ENCODE measurements around the gene SLC25A53. TPM values are rescaled to one million over a fixed set of nuclear protein-coding genes. Genes with fewer than 3 reads are reported as not detected.

Gene SLC25A53
- total and polyA plus RNA-seq, 2 of the 13 experiments (the other 11 are each of a cell fraction or from before 2014, with no cell fraction given), result 3.4 to 4.5 TPM

GRCh38 chrX:104137496-104137895 is 19.3 kb downstream of the SLC25A53 start:
- in situ Hi-C loops (cut with HindIII; ENCODE audit: extremely low pct_ligation_motif_present, low pct_unique_long_range_greater_than_20kb) (no loop called here), intact Hi-C loops (cut with micrococcal nuclease; ENCODE audit: unreplicated experiment) (no loop called here)
- H3K4me3 ChIP-seq (replicated peaks in 1 of 3; ENCODE audit: insufficient read depth in 1 of 3, low read depth in 2 of 3, low read length in 3 of 3), result no peak overlapping the region
- 87% methylated on average over 2 of the region's 3 CpGs for WGBS (ENCODE audit: low lambda C conversion rate)
- DNase-seq (ENCODE audit: low spot score) (no peak), ATAC-seq (no peak), FAIRE-seq (no peak)
- no peak overlapping the region for H2AFZ ChIP-seq (ENCODE audit: low read length)
- no peaks in the 10 kb centered on the region for H3K4me1 ChIP-seq (ENCODE audit: insufficient read depth, low read length)
- BruUV-seq (replicated peaks), result no TSS peak
- ChIA-PET POLR2A (no interaction called here), CTCF (ENCODE audit: low intra/inter-chr PET ratio, low total read pairs) (no interaction called here)
- H3K79me2 ChIP-seq (ENCODE audit: insufficient read depth, low read length), result no peaks in the 10 kb centered on the region
- H3K9ac ChIP-seq (ENCODE audit: insufficient read depth, low read depth, low read length), result no peak overlapping the region
- H3K27ac ChIP-seq (ENCODE audit: extremely low read length, insufficient read depth, low read length), result no peak overlapping the region
- no peak overlapping the region for H3K4me2 ChIP-seq (ENCODE audit: low read depth, low read length)
- H3K27me3 ChIP-seq (ENCODE audit: control insufficient read depth in 1 of 2, insufficient read depth in 2 of 2, low read length in 2 of 2), result no peaks in the 10 kb centered on the region
- TF ChIP-seq NPAS2 (CRISPR knock-in tag; IDR thresholded peaks at IDR 0.05; ENCODE audit: borderline replicate concordance) (no peak), NFYC (CRISPR knock-in tag; IDR thresholded peaks at IDR 0.05) (peak; percentile 63), NFYB (CRISPR knock-in tag; IDR thresholded peaks at IDR 0.05) (peak; percentile 39; the same call in 1 of the 2 replicates)
- H3K9me3 ChIP-seq (ENCODE audit: low read length), result no peaks in the 10 kb centered on the region
- no peaks in the 10 kb centered on the region for H3K36me3 ChIP-seq (replicated peaks in 1 of 2; ENCODE audit: control insufficient read depth in 1 of 2, insufficient read depth in 2 of 2, low read length in 2 of 2)
- no peaks in the 10 kb centered on the region for H4K20me1 ChIP-seq (ENCODE audit: insufficient read depth, low read length)

DNA sequence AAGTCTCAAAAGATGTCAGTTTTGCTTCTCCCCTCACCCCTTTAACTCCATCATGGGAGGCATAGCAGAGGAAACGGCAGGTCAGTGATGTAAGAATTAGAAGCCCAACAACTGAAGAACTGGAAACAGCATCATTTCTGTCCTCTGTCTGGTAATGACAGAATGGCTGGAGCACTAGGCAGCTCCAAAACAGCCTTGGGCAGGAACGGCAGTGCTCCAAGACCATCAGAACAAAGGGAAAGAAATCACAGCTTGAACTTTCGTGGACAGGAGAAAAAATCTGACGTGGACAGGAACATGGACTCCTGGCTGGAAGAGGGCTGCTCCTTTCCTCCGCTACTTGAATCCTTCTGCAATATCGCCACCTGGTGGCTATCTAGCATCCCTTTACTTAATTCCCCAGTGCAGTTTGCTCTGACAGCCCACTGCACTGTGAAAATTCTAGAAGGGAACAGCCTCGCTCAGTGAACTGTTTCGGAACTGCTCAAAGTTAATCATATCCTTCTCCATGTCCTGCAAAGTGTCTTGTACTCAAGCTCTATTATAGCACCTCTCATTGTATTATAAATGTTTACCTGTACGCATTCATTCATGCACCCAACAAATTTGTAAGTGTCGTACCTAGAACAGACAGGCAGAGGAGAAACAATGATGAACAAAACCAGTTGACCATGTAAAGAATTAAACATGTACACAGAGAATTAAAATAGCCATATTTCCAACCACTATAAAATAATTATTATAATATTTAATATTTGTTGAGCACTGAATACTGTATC is 20.4 kb downstream of the SLC25A53 start:
- Histone ChIP-seq H3K27ac (ENCODE audit: extremely low read length, insufficient read depth, low read length) (no peak overlapping the region), H3K4me3 (replicated peaks in 1 of 3; ENCODE audit: insufficient read depth in 1 of 3, low read depth in 2 of 3, low read length in 3 of 3) (peak overlapping the region; percentile 26 to 57 (median 41); a peak in 5 of 6 replicates), H3K36me3 (replicated peaks in 1 of 2; ENCODE audit: control insufficient read depth in 1 of 2, insufficient read depth in 2 of 2, low read length in 2 of 2) (no peaks in the 10 kb centered on the region), H3K9ac (ENCODE audit: insufficient read depth, low read depth, low read length) (no peak overlapping the region), H3K79me2 (ENCODE audit: insufficient read depth, low read length) (no peaks in the 10 kb centered on the region), H3K9me3 (ENCODE audit: low read length) (no peaks in the 10 kb centered on the region), H2AFZ (ENCODE audit: low read length) (no peak overlapping the region), H3K4me2 (ENCODE audit: low read depth, low read length) (peak overlapping the region; percentile 72), H3K27me3 (ENCODE audit: control insufficient read depth in 1 of 2, insufficient read depth in 2 of 2, low read length in 2 of 2) (no peaks in the 10 kb centered on the region), H4K20me1 (ENCODE audit: insufficient read depth, low read length) (no peaks in the 10 kb centered on the region), H3K4me1 (ENCODE audit: insufficient read depth, low read length) (no peaks in the 10 kb centered on the region)
- intact Hi-C loops (cut with micrococcal nuclease; ENCODE audit: unreplicated experiment) (loop anchor here (1.0 kb wide), 1 partner anchor 38 kb away; no protein-coding TSS in a partner anchor), in situ Hi-C loops (cut with HindIII; ENCODE audit: extremely low pct_ligation_motif_present, low pct_unique_long_range_greater_than_20kb) (no loop called here)
- DNase-seq (ENCODE audit: low spot score), result peak; percentile 70
- BruUV-seq (replicated peaks), result no TSS peak
- peak; percentile 92 for FAIRE-seq
- CTCF ChIA-PET (ENCODE audit: low intra/inter-chr PET ratio, low total read pairs), result interaction anchor here (1.1 kb wide), 1 partner anchor 38 kb away, joined by 4 read pairs; no protein-coding TSS in a partner anchor
- peak; percentile 93 for ATAC-seq
- 31% methylated on average over 7 of the region's 10 CpGs for WGBS (ENCODE audit: low lambda C conversion rate)
- POLR2A ChIA-PET, result no interaction called here
- TF ChIP-seq SMC3 (IDR thresholded peaks at IDR 0.05; ENCODE audit: low read length), result peak; percentile 54
- TF ChIP-seq, protein P1, sequence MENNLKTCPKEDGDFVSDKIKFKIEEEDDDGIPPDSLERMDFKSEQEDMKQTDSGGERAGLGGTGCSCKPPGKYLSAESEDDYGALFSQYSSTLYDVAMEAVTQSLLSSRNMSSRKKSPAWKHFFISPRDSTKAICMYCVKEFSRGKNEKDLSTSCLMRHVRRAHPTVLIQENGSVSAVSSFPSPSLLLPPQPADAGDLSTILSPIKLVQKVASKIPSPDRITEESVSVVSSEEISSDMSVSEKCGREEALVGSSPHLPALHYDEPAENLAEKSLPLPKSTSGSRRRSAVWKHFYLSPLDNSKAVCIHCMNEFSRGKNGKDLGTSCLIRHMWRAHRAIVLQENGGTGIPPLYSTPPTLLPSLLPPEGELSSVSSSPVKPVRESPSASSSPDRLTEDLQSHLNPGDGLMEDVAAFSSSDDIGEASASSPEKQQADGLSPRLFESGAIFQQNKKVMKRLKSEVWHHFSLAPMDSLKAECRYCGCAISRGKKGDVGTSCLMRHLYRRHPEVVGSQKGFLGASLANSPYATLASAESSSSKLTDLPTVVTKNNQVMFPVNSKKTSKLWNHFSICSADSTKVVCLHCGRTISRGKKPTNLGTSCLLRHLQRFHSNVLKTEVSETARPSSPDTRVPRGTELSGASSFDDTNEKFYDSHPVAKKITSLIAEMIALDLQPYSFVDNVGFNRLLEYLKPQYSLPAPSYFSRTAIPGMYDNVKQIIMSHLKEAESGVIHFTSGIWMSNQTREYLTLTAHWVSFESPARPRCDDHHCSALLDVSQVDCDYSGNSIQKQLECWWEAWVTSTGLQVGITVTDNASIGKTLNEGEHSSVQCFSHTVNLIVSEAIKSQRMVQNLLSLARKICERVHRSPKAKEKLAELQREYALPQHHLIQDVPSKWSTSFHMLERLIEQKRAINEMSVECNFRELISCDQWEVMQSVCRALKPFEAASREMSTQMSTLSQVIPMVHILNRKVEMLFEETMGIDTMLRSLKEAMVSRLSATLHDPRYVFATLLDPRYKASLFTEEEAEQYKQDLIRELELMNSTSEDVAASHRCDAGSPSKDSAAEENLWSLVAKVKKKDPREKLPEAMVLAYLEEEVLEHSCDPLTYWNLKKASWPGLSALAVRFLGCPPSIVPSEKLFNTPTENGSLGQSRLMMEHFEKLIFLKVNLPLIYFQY (CRISPR knock-in tag; IDR thresholded peaks at IDR 0.05; ENCODE audit: borderline replicate concordance), result no peak
- no peak for TF ChIP-seq NAIF1 (CRISPR knock-in tag; IDR thresholded peaks at IDR 0.05; ENCODE audit: borderline replicate concordance)
- TF ChIP-seq STAG1 (CRISPR knock-in tag; IDR thresholded peaks at IDR 0.05), result peak; percentile 51
- no peak for TF ChIP-seq AKNA (CRISPR knock-in tag; IDR thresholded peaks at IDR 0.05; ENCODE audit: borderline replicate concordance)
- no peak for TF ChIP-seq SMARCE1 (IDR thresholded peaks at IDR 0.05; ENCODE audit: borderline replicate concordance)
